ENCODE data around the gene MFRP.
A peak's percentile ranks its signal among the peaks of the same experiment; 100 is the strongest.

Gene MFRP

GRCh38 chr11:119365071-119365591 lies 18.6 kb upstream of the MFRP start:
- H3K27ac ChIP-seq, result no peak overlapping the region
- H3K79me2 ChIP-seq, result no peaks in the 10 kb centered on the region
- no peaks in the 10 kb centered on the region for H3K9me3 ChIP-seq (ENCODE audit: control insufficient read depth, low read length)
- H3K4me1 ChIP-seq, result peaks cover 17% of the 10 kb centered on the region
- H3K4me3 ChIP-seq (ENCODE audit: low read depth, low read length), result no peak overlapping the region
- peak overlapping the region; percentile 61 for H3K4me2 ChIP-seq (ENCODE audit: low read length)
- no peaks in the 10 kb centered on the region for H3K36me3 ChIP-seq (ENCODE audit: control insufficient read depth, insufficient read depth, low read length)
- no peak overlapping the region for H3K9ac ChIP-seq
- no peak for TF ChIP-seq CTCF (IDR thresholded peaks at IDR 0.05)
- H2AFZ ChIP-seq, result no peak overlapping the region
- H3K27me3 ChIP-seq (ENCODE audit: control insufficient read depth, insufficient read depth, low read length), result no peaks in the 10 kb centered on the region

- peak overlapping the region; percentile 50 for H2AFZ ChIP-seq
- H3K9me3 ChIP-seq (ENCODE audit: control insufficient read depth, low read length), result no peaks in the 10 kb centered on the region
- peak overlapping the region; percentile 64 for H3K4me3 ChIP-seq (ENCODE audit: low read depth, low read length)
- peaks cover 17% of the 10 kb centered on the region for H3K4me1 ChIP-seq
- no peaks in the 10 kb centered on the region for H3K79me2 ChIP-seq
- H3K27ac ChIP-seq, result no peak overlapping the region
- no peaks in the 10 kb centered on the region for H3K27me3 ChIP-seq (ENCODE audit: control insufficient read depth, insufficient read depth, low read length)
- no peak for TF ChIP-seq CTCF (IDR thresholded peaks at IDR 0.05)
- no peaks in the 10 kb centered on the region for H3K36me3 ChIP-seq (ENCODE audit: control insufficient read depth, insufficient read depth, low read length)
- no peak overlapping the region for H3K9ac ChIP-seq
- H3K4me2 ChIP-seq (ENCODE audit: low read length), result peak overlapping the region; percentile 61
Observed at GRCh38 chr11:119363851-119364590, 17.5 kb upstream of the MFRP start.

GRCh38 chr11:119363081-119363850 lies 16.8 kb upstream of the MFRP start:
- Histone ChIP-seq H3K27ac (peak overlapping the region; percentile 82), H3K36me3 (ENCODE audit: control insufficient read depth, insufficient read depth, low read length) (no peaks in the 10 kb centered on the region), H2AFZ (peak overlapping the region; percentile 46), H3K79me2 (no peaks in the 10 kb centered on the region), H3K4me1 (peaks cover 17% of the 10 kb centered on the region), H3K27me3 (ENCODE audit: control insufficient read depth, insufficient read depth, low read length) (no peaks in the 10 kb centered on the region), H3K9me3 (ENCODE audit: control insufficient read depth, low read length) (no peaks in the 10 kb centered on the region), H3K4me2 (ENCODE audit: low read length) (peak overlapping the region; percentile 53), H3K4me3 (ENCODE audit: low read depth, low read length) (peak overlapping the region; percentile 64), H3K9ac (no peak overlapping the region)
- no peak for TF ChIP-seq CTCF (IDR thresholded peaks at IDR 0.05)

GRCh38 chr11:119362741-119363080 lies 16.2 kb upstream of the MFRP start:
- no peak overlapping the region for H3K9ac ChIP-seq
- H3K36me3 ChIP-seq (ENCODE audit: control insufficient read depth, insufficient read depth, low read length), result no peaks in the 10 kb centered on the region
- H3K27me3 ChIP-seq (ENCODE audit: control insufficient read depth, insufficient read depth, low read length), result no peaks in the 10 kb centered on the region
- H3K9me3 ChIP-seq (ENCODE audit: control insufficient read depth, low read length), result no peaks in the 10 kb centered on the region
- peak overlapping the region; percentile 82 for H3K27ac ChIP-seq
- H3K4me2 ChIP-seq (ENCODE audit: low read length), result peak overlapping the region; percentile 53
- H2AFZ ChIP-seq, result peak overlapping the region; percentile 46
- peak overlapping the region; percentile 64 for H3K4me3 ChIP-seq (ENCODE audit: low read depth, low read length)
- H3K4me1 ChIP-seq, result peaks cover 17% of the 10 kb centered on the region
- no peak for TF ChIP-seq CTCF (IDR thresholded peaks at IDR 0.05)
- H3K79me2 ChIP-seq, result no peaks in the 10 kb centered on the region

All from parathyroid adenoma (tissue), 2 donors.